ENCODE measurements around the gene EIF4G2.

Gene EIF4G2

DNA sequence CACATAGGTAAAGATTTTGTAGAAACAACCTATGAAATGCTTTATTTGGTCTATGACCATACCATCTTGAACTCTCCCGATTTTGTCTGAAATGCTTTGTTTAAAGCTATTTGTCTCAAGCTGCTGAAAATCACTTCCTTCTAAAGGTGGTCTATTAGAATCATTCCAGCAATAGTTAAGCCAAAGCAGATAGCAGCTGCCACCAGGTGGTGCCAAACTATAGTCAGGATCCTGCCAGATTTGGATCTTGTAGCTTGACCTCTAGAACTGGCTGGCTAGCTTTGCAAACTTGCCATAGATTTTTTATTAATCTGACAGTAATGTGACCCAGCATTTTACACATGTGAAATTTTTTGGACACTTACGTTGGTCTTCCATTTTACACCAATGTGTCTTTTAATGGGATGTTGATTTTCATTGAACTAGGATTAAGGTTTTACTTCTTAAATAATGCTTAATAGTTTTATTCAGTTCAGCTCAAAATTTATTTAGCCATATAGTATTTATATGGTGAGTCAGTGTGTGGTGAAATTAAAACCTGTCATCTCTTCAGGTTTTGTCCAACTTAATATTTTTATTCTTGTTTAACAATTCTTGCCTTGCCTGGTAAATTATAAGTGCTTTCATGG is 38.0 kb downstream of the EIF4G2 start:
- DNase-seq, result no peak

DNA sequence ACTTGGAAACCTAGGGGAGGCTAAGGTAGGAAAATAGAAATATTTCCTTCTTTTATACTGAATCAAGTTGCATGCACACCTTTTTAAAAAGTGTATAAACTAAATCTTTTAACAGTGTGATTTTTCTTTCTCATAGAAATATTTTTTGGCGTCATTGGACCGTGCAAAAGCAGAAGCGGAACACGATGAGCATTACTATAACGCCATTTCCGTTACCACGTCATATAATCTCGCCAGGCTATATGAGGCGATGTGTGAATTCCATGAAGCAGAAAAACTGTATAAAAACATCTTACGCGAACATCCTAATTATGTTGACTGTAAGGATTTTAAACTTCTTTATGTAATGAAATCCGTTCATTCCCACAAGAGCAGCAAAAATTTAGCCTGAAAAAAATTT is 44.3 kb downstream of the EIF4G2 start:
- DNase-seq, result no peak

DNA sequence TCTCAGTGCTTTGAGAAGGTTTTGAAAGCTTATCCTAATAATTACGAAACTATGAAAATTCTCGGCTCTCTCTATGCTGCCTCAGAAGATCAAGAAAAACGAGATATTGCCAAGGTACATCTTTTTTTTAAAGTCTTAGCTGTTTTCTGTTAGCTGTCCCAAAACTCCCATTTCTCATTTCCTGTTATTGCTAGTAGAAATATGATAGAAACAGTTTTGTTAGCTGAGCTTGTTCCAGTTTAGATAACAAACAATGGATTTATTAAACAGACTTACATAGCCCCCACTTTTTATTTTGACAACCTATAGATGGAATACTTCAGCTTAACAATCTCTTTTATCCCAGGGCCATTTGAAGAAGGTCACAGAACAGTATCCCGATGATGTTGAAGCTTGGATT is 45.0 kb downstream of the EIF4G2 start:
- no peak for DNase-seq

DNA sequence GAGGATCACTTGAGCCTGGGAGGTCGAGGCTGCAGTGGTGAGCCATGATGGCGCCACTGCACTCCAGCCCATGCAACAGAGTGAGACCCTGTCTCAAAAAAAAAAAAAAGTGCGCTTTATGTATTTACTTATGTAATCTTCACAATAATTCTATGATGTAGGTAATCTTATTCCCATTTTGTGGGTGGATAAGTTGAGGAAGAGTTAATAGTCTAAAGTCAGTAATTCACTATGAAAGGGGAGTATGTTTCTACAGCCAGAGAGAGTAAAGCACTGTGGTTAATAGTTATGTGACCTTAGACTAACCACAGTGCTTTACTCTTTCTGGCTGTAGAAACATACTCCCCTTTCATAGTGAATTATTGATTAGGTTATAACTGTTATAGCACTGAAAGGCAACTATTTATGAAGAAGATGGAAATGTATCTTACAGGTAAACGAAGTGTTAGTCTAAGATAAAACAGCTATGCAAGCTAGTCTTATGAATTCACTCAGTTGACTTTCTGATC is 45.8 kb downstream of the EIF4G2 start:
- no peak for DNase-seq

DNA sequence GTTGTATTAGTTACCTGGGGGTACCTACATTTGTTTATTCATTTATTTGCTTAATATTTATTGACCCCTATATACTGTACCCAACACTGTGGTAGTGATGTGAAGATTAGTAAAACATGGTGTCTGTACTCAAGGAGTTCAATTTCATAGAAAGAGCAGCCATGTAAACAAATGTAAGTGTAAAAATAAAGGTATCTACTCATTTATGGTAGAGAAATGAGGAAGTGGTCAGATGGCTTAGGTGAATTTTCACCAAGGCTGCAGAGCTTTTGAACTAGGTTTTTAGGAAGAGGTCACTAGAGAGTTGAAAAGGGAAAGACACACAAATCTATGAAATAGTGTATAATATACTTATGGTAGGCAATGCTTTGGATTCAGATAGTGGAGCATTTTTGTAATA is 46.5 kb downstream of the EIF4G2 start:
- no peak for DNase-seq

DNA sequence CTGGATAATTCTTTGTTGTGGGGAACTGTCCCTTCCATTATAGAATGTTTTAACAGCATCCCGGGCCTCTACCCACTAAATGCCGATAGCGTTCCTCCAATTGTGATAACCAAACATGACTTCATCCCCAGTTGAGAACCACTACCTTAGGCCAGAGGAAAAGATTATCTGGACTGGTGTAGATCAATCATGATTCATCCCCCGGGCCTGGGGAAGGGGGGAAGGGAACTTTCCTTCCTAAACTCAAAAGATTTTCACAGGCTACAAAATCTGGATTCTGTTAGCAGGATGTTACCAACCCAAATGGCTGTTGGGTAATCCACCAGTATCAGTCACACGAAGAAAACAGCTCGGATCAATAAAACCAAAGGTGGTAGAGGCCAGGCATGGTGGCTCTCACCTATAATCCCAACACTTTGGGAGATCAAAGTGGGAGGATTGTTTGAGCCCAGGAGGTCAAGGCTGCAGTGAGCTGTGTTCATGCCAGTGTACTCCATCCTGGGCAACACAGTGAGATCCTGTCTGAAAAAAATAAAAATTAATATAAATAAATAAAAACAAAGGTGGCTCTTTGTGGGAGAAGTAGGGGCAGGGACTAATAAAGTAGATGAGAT is 47.5 kb downstream of the EIF4G2 start:
- no peak for DNase-seq

DNA sequence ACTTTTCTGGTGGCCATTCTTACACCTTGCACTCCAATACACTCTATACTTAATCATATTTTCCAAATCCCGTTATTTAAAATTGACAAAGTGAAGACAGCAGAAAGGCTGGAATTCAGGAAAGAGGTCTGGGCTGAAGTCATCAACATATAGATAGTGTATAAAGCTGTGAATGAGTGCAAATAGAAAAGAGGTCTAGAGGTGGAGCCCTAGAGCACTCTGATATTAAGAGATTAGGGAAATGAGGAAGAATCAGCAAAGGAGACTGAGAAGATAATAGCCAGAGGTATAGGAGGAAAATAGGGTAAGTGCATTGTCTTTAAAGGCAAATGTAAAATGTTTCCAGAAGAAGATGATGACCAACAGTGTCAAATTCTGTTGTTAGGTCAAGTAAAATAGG is 49.8 kb downstream of the EIF4G2 start:
- no peak for DNase-seq

DNA sequence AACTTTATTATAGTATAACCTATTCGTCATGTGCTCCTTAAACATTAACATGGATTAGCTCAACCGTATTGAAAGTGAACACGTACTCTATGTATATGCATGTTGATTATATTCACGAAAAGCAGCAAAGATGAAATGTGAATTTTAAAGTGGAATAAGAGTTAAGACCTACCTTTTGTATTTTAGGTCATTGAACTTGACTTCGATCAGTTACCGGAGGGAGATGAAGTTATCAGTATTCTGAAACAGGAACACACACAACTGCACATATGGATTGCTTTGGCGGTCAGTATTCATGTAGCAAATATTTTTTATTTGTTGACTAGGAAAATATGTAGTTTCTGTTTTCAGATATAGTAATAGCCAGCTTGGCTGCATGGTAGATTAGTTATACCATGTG is 56.2 kb downstream of the EIF4G2 start:
- no peak for DNase-seq

DNA sequence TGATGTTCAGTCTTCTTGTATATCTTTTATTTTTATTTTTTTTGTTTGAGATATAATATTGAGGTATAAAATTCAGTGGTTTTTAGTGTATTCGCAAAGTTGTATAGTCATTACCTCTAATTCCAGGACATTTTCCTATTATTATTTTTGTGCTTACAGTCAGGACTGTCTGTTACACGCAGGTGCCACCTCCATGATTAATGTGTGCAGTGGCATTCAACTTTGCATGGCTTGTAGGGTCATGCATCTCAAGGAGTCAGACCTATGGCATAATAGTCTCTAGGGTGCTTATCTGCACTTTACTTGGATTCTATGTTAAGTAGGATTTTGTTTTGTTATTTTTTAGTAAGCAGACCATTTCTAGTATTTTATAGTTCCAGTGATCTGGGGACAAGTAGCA is 56.7 kb downstream of the EIF4G2 start:
- DNase-seq, result no peak

DNA sequence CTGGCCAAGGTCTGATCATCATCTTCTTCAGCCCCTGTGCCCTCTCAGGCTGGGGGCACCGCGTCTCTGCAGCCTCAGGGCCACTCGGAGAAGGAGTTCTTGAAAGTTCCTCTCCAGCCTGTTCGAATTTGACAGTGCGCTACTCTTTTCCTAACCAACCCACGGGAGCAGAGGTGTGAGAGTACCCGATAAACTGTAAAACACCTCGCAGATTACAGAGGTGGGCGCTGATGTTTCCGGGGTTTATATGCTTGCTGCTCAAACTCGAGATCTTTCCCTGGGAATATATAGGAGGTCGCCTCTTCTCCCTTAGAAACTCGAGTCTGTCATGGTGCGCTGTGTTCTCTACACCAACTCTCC is 57.2 kb downstream of the EIF4G2 start:
- no peak for DNase-seq

DNA sequence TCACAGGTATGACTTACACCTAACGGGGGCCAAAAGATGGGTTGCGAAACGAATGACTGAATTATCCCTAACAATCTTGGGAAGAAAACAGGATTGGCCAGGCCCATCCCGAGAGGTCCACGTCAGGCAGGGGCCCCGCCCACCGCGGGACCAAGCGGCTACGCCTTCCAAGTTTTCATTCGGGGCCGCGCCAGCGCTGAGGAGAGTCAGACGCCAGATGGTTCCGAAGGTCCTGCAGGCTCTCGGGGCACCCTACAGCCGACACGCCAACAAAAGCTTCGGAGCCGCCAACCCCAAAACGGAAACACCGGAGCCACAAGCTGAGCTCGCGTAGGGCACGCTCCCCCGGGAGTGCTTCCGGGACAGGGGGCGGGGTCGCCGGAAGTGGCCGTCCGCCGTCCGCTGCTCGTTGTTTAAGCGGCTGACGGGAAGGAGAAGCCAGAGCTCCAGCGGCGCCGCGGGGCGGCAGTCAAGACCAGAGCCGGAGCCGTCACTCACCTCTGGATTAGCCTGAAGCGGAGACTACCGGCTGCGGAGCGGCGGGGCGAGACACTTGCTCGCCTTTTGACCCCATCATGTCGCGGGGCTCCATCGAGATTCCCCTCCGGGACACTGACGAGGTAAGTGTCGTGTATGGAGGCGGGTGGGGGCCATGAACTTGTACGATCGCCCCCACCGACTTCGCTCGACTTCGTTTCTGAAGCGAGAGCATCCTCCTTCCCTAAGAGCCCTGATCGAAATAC is 57.7 kb downstream of the EIF4G2 start, which contains the start of gene CTR9:
Gene CTR9, plus strand, starts transcription at position 409 of the 743 bp plus-strand sequence. Its CDS starts 167 bp downstream, at position 576.
- peak; percentile 94 for DNase-seq

DNA sequence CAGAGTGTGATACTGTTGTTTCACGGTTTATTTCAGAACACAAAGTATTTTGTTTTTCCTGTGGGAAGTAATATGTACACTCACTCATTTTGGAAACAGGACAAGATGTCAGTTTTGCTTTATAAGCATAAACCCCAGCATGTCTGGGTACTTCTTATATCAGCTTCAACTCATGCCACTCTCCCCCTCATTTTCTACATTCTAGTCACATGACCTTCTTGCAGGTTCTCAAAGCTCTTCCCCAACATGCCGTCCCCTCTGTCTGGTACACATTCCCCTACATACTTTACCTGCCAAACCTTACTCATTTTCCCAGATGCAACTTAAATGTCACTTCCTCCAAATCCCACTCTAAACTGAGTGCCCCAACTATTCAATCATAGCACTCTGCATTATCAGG is 59.2 kb downstream of the EIF4G2 start:
- DNase-seq, result no peak

DNA sequence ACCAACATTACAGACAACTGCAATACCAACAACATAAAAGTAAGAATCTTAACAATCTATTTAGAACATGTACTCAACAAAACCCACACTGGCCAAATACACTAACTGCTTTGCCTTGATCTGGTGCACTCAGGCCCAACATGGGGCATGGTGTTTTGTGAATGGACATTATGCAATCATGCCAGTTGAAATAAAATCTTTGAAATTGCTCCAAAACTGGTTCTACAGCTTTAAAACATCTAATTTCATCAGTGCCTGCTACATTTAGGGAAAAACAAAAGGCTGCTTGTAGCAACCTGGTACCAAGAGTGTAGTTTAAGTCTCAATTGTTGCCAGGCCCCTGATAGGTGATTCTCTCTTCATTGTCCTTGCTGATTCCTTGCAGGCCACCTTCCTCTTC is 61.0 kb downstream of the EIF4G2 start:
- no peak for DNase-seq
